ENCODE data around the gene KRTAP10-6. TPM values are rescaled to one million over a fixed set of nuclear protein-coding genes. Genes with fewer than 3 reads are reported as not detected.
A peak's percentile ranks its signal among the peaks of the same experiment; 100 is the strongest.
"Not testable (repeated sequence)": the region's sequence is repeated elsewhere in the genome, so short reads cannot be mapped to it uniquely, and the experiment has no call there.

Gene KRTAP10-6
- total RNA-seq, 6 donors from 2014 or later: not detected

DNA sequence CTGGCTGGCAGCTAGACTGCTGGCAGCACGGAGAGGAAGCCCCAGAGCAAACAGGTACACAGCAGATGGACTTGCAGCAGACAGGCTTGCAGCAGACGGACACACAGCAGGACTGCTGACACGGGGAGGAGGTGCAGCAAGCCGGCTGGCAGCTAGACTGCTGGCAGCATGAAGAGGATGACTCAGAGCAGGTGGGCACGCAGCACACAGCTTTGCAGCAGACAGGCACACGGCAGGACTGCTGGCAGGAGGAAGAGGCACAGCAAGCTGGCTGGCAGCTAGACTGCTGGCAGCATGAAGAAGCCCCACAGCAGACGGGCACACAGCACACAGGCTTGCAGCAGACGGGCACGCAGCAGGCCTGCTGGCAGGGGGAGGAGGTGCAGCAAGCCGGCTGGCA lies 41.5 kb downstream of the KRTAP10-6 start:
- Histone ChIP-seq H3K36me3 (no peaks in the 10 kb centered on the region), H3K4me3 (no peak overlapping the region), H3K9me3 (peaks cover 0 to 8% (median 4%) of the 10 kb centered on the region in 4 donors), H3K4me1 (peaks cover 0 to 5% (median 2%) of the 10 kb centered on the region in 4 donors), H3K27me3 (no peaks in the 10 kb centered on the region), H3K27ac (no peak overlapping the region)
- DNase-seq: peak in 1 of 2 donors; percentile 56
- WGBS, 2 donors: 77% methylated on average over 6 of the region's 10 CpGs
- TF ChIP-seq, protein P1, sequence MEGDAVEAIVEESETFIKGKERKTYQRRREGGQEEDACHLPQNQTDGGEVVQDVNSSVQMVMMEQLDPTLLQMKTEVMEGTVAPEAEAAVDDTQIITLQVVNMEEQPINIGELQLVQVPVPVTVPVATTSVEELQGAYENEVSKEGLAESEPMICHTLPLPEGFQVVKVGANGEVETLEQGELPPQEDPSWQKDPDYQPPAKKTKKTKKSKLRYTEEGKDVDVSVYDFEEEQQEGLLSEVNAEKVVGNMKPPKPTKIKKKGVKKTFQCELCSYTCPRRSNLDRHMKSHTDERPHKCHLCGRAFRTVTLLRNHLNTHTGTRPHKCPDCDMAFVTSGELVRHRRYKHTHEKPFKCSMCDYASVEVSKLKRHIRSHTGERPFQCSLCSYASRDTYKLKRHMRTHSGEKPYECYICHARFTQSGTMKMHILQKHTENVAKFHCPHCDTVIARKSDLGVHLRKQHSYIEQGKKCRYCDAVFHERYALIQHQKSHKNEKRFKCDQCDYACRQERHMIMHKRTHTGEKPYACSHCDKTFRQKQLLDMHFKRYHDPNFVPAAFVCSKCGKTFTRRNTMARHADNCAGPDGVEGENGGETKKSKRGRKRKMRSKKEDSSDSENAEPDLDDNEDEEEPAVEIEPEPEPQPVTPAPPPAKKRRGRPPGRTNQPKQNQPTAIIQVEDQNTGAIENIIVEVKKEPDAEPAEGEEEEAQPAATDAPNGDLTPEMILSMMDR (IDR thresholded peaks at IDR 0.05): no peak
- no peak for TF ChIP-seq EP300 (IDR thresholded peaks at IDR 0.05)
- ATAC-seq (ENCODE audit: low FRiP score in 2 of 2): no peak

DNA sequence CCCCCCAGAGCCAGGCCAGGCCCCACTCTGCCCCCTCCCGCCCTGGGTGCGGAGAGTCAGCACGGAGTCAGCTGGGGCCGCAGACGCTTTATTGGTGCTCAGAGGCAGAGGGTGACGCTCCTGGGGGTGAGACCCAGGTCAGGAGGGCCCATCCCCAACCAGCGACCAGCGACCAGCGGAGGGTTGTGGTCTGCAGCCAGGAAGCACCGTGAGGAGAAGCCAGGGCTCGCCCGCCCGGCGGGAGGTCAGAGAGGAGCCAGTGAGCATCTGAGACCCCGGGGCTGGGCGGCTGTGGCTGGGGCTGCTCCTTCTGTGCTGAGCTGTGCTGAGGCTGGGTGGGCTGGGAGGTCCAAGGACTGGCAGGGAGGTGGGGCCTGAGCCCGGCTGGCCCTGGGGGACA lies 42.0 kb downstream of the KRTAP10-6 start:
- not testable (repeated sequence) for H3K27me3 ChIP-seq, H3K4me1 ChIP-seq, H3K27ac ChIP-seq, H3K9me3 ChIP-seq, H3K36me3 ChIP-seq, H3K4me3 ChIP-seq
- peak; percentile 36 to 54 for ATAC-seq (ENCODE audit: low FRiP score in 2 of 2)
- DNase-seq: peak in 1 of 2 donors; percentile 75
- WGBS, 2 donors: 57% methylated on average over 3 to 16 of the region's 17 CpGs

DNA sequence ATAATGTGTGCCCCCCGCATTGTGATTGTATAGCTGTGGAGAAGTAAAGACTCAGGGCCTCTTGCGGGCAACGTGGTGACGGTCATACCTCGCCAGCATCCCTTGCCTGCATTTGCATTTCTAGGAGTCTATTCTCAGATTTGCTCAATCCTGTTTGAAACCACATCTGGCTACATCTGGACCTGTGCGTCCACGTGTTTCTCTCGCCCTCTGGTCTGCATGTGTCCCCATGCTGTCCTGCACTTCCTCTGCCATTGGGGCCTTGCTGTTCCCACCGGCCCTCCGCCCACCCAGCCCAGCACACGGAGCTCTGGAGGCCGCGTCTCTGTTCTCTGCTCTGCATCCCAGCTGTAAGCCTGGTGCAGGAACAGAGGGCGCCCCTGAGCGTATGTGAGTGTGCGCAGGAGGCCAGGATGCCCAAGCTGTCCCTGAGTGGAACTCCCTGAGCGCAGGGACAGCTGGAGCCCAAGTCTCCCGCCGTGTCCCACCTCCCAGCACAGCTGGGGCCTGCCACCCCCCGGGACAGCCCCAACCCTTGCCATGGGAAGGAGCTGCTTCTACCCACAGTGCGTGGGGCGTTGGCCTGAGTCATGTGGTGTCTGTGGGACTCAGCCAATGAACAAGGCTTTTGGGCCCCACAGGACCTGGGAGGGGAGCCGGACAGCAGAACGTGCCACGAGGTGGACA lies 42.6 kb downstream of the KRTAP10-6 start:
- WGBS, 2 donors: 83 to 87% methylated on average over 16 to 24 of the region's 25 CpGs
- Histone ChIP-seq H3K27me3 (no peaks in the 10 kb centered on the region), H3K9me3 (peaks cover 0 to 8% (median 4%) of the 10 kb centered on the region in 4 donors), H3K36me3 (no peaks in the 10 kb centered on the region), H3K4me3 (no peak overlapping the region), H3K4me1 (peaks cover 0 to 5% (median 2%) of the 10 kb centered on the region in 4 donors), H3K27ac (no peak overlapping the region)
- DNase-seq: peak in 1 of 2 donors; percentile 56
- ATAC-seq (ENCODE audit: low FRiP score in 2 of 2): peak; percentile 24 to 60
- TF ChIP-seq, protein P1 (IDR thresholded peaks at IDR 0.05): no peak
- no peak for TF ChIP-seq EP300 (IDR thresholded peaks at IDR 0.05)
- no peak for TF ChIP-seq POLR2A (IDR thresholded peaks at IDR 0.05)
- TF ChIP-seq POLR2AphosphoS5 (IDR thresholded peaks at IDR 0.05): no peak

DNA sequence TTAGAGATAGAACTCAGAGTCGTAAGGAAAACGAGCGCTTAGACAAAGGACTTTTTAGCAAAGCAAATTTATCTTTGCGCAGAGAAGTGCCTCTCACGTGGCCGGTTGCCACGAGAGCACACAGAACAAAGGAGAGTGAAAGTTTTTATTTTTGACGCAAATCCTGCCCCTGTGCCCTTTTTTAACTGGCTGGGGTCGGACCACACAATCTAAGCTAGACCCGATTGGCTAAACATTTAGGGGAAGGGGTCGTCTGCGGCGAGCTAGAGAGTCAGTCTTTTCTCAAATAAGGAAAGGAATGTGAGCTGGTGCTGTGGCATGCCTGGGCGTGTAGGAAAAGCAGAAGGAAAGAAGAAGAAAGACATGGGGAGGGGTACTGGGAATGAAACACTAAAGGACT lies 43.4 kb downstream of the KRTAP10-6 start:
- Histone ChIP-seq H3K4me1 (peaks cover 0 to 5% (median 2%) of the 10 kb centered on the region in 4 donors), H3K27ac (no peak overlapping the region), H3K27me3 (no peaks in the 10 kb centered on the region), H3K36me3 (no peaks in the 10 kb centered on the region), H3K9me3 (peaks cover 0 to 8% (median 4%) of the 10 kb centered on the region in 4 donors), H3K4me3 (no peak overlapping the region)
- DNase-seq (no peak), ATAC-seq (ENCODE audit: low FRiP score in 2 of 2) (no peak)
- 26 to 35% methylated on average over 14 of the region's 14 CpGs for WGBS, 2 donors
- TF ChIP-seq EP300 (IDR thresholded peaks at IDR 0.05) (no peak), POLR2A (IDR thresholded peaks at IDR 0.05) (no peak), POLR2AphosphoS5 (IDR thresholded peaks at IDR 0.05) (no peak)
- TF ChIP-seq, protein P1 (IDR thresholded peaks at IDR 0.05): no peak

DNA sequence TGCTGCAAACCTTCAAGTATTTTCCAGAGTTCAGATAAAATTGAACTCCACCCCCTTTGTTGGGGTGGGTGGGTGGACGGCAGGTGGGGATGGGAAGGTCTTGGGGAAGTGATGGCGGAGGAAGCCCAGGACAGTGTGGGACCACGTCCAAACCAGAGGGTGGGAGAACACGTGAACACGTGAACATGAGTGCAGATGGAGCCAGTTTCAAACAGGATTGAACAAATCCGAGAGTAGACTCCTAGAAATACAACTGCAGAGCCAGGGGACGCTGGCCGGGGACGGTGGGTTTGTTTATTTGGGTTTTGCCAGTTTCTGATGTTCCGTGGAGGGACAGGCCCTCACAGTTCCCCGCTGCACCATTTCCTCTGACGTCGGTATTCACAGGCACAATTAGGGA lies 43.9 kb downstream of the KRTAP10-6 start:
- no peak for DNase-seq
- no peaks in the 10 kb centered on the region for H3K27me3 ChIP-seq
- no peak for ATAC-seq (ENCODE audit: low FRiP score in 2 of 2)
- H3K27ac ChIP-seq: no peak overlapping the region
- peaks cover 0 to 9% (median 6%) of the 10 kb centered on the region in 4 donors for H3K9me3 ChIP-seq
- no peak overlapping the region for H3K4me3 ChIP-seq
- WGBS, 2 donors: 36 to 46% methylated on average over 13 of the region's 13 CpGs
- H3K36me3 ChIP-seq: no peaks in the 10 kb centered on the region
- H3K4me1 ChIP-seq: peaks cover 0 to 5% (median 2%) of the 10 kb centered on the region in 4 donors
- TF ChIP-seq EP300 (IDR thresholded peaks at IDR 0.05) (no peak), POLR2AphosphoS5 (IDR thresholded peaks at IDR 0.05) (no peak), POLR2A (IDR thresholded peaks at IDR 0.05) (no peak)
- TF ChIP-seq, protein P1 (IDR thresholded peaks at IDR 0.05): no peak
